Superior temporal gyrus (tissue), 1 donor: ENCODE data around the gene DMKN.
"Not testable (repeated sequence)": the region's sequence is repeated elsewhere in the genome, so short reads cannot be mapped to it uniquely, and the experiment has no call there.

ENCODE experiments used
- DNase-seq: peaks from one replicate; pipeline ENCODE4 v3.0.0-alpha.2; 2016; ENCODE audit errors: extremely low spot score

DMKN gene

DNA sequence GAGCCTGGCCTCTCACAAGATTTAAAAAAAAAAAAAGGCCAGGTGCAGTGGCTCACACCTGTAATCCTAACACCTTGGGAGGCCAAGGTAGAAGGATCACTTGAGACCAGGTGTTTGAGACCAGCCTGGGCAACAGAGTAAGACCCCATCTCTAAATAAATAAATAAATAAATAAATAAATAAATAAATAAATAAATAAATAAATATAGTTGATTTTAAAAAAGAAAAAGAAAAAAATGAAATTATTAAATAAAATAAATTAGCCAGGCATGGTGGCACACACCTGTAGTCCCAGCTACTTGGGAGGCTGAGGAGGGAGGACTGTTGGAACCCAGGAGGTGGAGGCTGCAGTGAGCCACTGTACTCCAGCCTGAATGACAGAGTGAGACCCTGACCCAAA is 51.7 kb downstream of the DMKN start:
- not testable (repeated sequence) for DNase-seq

GRCh38 chr19:35461060-35461459 is 52.4 kb downstream of the DMKN start:
- DNase-seq, result no peak

DNA sequence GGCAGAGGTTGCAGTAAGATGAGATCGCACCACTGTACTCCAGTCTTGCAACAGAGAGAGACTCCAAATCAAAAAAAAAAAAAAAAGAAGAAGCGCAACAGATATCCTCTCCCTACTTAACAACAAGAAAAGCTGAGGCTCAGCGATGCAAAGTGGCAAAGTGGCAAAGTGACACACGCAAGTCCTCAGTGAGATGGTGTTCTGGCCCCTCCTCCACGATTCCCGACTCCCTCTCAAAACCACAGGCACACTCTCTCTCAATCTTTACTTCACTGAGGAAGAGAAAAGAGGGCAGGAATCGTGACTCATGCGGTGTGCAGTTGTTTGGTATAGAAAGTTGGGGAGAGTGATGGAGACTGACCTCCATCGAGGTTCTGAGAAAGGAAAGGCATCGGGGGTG is 52.8 kb downstream of the DMKN start:
- DNase-seq, result no peak

GRCh38 chr19:35459414-35460082 is 53.9 kb downstream of the DMKN start:
- DNase-seq, result no peak

DNA sequence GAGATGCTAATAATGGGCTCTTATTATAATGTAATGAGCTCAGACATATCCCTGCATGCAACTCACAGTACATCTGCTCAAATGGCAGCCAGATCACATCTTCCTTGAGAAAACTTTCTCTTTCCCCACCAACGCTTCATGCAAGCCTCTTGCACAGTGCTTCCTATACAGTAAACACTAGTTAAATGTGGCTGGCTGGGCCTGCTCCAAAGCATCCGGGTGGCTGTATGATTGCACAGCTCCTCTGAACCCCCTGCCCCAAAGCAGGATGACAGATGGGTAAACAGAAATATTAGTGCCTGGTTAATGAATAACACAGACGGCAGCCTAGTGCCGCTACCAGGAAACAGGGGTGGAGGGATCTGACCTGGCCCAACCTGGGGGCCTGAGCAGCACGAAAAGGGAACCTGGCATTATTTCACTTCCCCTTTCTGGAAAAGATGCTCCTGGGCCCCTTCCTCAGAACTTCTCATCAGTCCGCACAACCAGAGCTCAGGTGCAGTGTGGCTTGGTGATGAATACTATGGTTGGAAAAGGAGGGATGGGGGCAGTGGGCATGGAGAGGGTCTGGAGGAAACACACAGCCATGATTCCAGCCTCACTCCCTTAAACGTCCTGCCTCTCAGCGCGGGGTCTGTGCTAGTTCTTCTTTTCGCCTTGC is 54.6 kb downstream of the DMKN start:
- DNase-seq, result no peak

DNA sequence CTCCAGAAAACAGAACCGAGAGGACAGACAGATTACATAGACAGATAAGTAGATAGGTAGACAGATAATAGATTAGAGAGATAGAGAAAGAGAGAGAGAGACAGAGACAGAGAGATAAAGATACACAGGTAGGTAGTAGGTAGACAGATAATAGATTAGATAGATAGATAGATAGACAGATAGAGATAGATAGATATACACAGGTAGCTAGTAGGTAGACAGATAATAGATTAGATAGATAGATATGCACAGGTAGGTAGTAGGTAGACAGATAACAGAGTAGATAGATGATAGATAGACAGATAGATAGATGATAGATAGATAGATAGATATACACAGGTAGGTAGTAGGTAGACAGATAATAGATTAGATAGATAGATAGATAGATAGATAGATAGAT is 55.3 kb downstream of the DMKN start:
- no peak for DNase-seq

DNA sequence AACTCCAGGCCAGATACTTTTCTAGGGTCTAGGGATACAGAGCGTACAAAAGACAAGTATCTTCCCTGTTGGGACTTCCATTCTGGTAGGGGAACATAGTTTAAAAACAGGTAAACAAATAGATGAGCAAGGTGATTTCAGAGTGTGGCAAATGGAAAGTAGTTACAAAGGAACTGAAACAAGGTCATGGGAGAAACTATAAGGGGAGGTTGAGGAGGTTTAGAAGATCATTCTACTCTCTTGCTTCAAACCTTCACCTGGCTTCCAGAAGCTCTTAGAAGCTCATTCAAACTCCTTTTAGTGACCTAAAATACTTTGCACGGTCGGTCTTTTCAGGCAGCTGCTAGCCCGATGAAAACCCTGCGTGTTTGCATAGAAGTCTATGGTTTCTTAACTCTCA is 56.3 kb downstream of the DMKN start:
- DNase-seq, result no peak

DNA sequence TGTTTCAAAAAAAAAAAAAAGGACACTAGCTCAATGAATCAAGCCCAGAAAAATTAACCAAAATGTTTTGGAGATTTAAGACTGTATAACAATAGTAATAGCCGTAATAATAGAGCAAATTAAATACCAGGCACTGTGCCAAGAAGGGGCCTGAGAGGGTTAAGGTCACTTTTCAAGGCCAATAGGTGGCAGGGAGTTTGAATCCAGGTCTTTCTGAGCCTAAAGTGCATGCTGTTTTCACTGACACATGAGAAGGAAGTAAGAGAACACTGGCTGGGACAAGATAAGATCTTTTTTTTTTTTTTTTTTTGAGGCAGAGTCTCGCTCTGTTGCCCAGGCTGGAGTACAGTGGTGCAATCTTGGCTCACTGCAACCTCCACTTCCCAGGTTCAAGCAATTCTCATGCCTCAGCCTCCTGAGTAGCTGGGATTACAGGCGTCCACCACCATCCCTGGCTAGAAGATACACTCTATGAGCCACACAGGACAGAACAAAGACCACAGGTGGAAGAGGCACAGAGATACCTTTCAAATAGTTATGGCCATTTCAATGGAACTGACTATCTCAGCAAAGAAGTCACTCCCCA is 57.7 kb downstream of the DMKN start:
- DNase-seq, result no peak

- no peak for DNase-seq
These were observed 58.8 kb downstream of the DMKN start for GRCh38 chr19:35454663-35455062.

- no peak for DNase-seq
These were observed 61.9 kb downstream of the DMKN start for GRCh38 chr19:35451338-35452096.

DNA sequence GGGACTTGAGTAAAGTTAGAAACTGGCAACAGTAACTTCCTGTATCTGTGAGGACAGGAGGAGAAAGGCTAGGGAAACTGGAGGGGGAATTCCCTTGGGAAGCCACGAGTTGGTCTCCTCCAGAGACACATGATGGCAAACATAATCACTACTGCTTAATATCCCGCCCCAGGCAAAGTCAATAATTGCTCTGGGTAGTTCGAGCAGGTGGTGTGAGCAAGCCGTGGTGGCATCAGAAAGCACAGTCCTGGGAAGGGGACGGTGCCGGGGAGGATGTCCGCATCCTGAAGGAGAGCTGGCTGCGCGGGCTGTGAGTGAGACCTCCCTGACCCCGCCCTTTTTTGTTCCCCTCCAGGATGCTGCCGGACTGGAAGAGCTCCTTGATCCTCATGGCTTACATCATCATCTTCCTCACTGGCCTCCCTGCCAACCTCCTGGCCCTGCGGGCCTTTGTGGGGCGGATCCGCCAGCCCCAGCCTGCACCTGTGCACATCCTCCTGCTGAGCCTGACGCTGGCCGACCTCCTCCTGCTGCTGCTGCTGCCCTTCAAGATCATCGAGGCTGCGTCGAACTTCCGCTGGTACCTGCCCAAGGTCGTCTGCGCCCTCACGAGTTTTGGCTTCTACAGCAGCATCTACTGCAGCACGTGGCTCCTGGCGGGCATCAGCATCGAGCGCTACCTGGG is 63.9 kb downstream of the DMKN start:
- DNase-seq, result no peak

DNA sequence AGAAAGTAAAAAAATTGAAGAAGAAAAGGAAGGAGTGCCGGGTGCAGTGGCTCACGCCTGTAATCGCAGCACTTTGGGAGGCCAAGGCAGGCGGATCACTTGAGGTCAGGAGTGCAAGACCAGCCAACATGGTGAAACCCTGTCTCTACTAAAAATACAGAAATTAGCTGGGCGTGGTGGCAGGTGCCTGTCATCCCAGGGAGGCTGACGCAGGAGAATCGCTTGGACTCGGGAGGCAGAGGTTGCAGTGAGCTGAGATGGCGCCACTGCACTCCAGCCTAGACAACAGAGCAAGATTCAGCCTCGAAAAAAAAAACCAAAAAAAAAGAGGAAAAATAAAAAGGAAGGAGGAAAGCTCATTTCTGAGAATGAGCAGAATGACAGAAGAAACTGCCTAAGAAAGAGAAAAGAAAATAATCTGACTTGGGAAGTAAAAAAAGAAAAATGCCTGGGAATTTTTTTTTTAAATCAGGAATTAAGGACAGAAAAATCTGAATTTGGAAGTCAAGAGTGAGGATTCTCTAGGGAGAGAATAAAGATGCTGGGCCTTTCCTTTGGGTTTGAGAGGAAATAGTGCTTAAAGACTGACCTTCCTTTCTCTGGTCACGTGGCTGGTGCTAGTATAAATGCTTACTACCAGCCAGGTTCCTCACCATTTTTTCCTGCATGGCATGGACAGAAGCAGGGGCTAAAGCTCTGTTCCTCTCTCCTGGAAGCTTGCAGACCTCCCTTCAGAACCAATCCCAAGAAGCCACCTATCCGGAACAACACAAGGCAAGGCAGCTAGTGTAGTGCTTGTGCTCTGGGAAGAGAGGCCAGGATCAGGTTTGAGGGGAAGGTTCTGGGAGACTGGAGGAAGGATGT is 65.6 kb downstream of the DMKN start, which contains the start of gene FFAR2:
Gene FFAR2 (plus strand): TSS at position 652 of the 864 bp plus-strand sequence. CDS start 1,458 bp downstream, outside the sequence.
- DNase-seq, result no peak
